HG03045 (cell line): ENCODE data around the gene ZFYVE9.
A peak's percentile ranks its signal among the peaks of the same experiment; 100 is the strongest.
"Not testable (repeated sequence)": the region's sequence is repeated elsewhere in the genome, so short reads cannot be mapped to it uniquely, and the experiment has no call there.

Experiments used
- ATAC-seq: cut with Tn5 transposase; IDR thresholded peaks from one replicate; pipeline ENCODE4 v1.9.1; 2021; ENCODE audit warnings: mild to moderate bottlenecking, moderate library complexity; ENCODE audit not compliant: unreplicated experiment

Gene ZFYVE9, protein sequence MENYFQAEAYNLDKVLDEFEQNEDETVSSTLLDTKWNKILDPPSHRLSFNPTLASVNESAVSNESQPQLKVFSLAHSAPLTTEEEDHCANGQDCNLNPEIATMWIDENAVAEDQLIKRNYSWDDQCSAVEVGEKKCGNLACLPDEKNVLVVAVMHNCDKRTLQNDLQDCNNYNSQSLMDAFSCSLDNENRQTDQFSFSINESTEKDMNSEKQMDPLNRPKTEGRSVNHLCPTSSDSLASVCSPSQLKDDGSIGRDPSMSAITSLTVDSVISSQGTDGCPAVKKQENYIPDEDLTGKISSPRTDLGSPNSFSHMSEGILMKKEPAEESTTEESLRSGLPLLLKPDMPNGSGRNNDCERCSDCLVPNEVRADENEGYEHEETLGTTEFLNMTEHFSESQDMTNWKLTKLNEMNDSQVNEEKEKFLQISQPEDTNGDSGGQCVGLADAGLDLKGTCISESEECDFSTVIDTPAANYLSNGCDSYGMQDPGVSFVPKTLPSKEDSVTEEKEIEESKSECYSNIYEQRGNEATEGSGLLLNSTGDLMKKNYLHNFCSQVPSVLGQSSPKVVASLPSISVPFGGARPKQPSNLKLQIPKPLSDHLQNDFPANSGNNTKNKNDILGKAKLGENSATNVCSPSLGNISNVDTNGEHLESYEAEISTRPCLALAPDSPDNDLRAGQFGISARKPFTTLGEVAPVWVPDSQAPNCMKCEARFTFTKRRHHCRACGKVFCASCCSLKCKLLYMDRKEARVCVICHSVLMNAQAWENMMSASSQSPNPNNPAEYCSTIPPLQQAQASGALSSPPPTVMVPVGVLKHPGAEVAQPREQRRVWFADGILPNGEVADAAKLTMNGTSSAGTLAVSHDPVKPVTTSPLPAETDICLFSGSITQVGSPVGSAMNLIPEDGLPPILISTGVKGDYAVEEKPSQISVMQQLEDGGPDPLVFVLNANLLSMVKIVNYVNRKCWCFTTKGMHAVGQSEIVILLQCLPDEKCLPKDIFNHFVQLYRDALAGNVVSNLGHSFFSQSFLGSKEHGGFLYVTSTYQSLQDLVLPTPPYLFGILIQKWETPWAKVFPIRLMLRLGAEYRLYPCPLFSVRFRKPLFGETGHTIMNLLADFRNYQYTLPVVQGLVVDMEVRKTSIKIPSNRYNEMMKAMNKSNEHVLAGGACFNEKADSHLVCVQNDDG (N-terminal part only)

DNA sequence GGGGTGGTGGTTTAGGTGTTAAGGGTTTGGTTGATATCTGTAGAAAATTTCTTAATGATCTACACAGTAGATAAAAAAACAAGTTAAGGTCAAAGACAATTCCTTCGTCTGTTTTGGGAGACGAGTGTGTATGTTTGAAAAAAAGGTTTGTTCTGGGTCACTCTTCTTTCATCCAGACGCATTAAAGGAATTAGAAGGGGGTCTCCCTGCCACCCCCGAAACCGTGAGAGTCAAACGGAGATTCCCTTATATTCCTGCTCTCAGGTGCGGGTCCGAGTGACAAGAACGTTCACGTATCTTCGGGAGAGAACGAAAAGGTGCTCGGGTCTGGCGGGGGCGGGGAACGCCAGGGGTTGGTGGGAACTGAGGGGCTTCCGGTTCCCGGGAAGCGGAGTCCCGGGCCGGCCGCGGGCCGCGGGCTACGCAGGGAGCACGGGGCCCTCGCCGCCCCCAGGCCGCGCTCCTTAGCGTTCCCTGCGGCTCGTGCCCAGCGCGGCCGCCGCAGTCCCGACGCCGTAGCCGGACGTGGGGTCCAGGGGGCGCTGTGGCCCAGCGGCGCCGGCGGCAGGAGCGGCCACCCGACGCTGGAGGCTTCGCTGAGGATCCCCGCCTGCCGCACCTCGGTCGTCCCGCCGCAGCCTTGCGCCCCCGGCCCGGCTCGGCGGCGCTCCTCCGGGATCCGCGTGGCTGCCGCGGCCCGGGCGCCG, at the start of gene ZFYVE9:
Gene ZFYVE9 (plus strand): TSS at position 577 of the 707 bp plus-strand sequence. CDS start 91,118 bp downstream, outside the sequence.
- ATAC-seq, result peak; percentile 70

DNA sequence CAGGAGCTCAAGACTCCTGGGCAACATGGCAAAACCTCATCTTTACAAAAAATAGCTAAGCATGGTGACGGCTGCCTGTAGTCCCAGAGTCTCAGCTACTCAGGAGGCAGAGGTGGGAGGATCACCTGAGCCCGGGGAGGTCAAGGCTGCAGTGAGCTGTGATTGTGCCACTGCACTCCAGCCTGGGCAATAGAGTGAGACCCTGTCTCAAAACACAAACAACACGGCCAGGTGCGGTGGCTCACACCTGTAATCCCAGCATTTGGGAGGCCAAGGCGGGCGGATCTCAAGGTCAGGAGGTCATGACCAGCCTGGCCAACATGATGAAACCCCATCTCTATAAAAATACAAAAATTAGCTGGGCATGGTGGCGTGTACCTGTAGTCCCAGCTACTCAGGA, 47.6 kb upstream of the ZFYVE9 start:
- not testable (repeated sequence) for ATAC-seq

DNA sequence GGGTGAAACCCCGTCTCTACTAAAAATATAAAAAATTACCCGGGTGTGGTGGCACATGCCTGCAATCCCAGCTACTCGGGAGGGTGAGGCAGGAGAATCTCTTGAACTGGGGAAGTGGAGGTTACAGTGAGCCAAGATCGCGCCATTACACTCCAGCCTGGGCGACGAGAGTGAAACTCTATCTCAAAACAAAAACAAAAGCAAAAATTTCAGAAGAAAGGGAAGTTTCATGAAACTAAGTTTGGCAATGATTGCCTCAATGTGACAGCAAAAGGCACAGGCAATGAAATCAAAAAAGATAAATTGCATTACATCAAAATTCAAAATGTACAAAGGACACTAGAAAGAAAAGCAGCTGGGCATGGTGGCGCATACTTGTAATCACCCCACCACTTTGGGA, 45.7 kb upstream of the ZFYVE9 start:
- ATAC-seq, result no peak

DNA sequence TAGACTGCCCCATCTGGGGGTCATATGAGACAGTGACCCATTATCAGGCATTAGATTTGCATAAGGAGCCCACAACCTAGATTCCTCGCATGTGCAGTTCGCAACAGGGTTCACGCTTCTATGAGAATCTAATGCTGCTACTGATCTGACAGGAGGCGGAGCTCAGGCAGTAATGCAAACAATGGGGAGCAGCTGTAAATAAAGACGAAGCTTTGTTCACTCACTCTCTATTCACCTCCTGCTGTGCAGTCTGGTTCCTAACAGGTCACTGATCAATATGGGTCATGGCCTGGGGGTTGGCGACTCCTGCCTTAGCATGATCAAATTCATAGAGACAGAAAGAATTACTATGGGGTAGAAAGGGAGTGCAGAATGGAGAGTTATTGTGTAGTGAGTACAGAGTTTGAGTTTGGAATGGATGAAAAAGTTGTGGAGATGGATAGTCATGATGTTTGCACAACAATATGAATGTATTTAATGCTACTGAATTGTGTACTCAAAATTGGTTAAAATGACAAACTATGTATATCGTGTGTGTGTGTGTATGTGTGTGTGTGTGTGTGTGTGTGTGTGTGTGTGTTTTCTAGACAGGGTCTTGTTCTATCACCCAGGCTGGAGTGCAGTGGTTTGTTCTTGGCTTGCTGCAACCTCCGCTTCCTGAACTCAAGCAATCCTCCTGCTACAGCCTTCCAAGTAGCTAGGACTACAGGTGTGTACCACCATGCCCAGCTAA, 43.6 kb upstream of the ZFYVE9 start:
- ATAC-seq, result no peak

DNA sequence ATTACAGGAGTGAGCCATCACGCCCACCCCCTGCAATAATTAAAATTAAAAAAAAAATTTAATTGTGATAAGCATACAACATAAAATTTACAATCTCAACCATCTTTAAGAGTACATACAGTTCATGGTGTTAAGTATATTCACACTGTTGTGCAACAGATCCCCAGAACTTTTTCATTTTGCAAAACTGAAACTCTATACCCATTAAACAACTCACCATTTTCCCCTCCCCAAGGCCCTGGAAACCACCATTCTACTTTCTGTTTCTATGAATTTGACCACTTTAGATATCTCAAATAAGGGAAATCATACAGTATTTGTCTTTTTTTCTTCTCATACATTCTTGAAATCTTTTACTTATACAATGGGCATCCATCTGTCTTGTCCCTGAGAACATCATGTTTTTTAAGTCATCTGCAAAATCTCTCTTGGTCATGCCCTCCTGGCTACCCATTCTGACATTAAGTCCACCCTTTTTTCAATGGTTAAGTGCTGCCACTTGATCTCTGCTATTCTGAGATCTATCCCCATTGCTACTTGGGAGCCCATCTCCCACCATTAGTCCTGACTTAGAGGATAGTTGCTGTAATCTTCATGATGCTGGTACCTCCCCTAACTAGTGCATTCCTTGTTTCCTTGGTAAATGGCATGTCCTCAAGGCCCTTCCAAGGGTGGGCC, 39.4 kb upstream of the ZFYVE9 start:
- no peak for ATAC-seq

DNA sequence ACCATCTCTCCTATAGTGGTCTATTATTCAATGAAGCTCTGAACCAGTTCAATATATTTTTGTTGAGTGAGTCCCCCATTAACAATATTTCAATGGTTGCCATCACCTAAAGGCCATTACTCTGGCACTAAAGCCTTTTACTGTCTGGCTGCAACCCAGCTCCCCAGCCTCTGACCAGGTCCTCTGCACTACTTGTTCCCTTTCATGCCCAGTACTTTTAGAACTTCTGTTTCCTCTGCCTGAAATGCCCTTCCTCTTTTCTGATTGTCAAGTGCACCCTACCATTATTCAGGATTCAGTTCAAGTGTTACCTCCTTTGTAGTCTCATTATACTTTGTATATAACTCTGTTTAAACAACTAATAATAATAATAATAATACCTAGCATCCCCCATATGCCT, 30.4 kb upstream of the ZFYVE9 start:
- ATAC-seq, result no peak

DNA sequence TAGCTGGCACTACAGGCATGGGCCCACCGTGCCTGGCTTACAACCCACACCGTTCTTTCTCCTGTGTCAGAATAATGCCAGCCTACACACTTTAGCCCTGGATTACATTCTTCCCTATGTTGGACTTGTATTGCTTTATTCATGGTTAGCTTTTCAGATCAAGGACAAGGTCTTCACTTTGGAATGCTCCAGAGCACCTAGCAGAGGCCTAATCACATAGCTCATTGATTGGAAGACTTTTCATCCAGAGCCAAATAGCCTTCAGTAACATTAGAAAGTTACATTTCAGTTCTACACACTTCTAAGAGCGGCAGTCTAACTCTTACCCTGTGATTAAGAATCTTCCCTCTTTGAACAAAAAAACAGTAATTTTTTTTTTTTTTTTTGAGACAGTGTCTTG, 29.4 kb upstream of the ZFYVE9 start:
- no peak for ATAC-seq

DNA sequence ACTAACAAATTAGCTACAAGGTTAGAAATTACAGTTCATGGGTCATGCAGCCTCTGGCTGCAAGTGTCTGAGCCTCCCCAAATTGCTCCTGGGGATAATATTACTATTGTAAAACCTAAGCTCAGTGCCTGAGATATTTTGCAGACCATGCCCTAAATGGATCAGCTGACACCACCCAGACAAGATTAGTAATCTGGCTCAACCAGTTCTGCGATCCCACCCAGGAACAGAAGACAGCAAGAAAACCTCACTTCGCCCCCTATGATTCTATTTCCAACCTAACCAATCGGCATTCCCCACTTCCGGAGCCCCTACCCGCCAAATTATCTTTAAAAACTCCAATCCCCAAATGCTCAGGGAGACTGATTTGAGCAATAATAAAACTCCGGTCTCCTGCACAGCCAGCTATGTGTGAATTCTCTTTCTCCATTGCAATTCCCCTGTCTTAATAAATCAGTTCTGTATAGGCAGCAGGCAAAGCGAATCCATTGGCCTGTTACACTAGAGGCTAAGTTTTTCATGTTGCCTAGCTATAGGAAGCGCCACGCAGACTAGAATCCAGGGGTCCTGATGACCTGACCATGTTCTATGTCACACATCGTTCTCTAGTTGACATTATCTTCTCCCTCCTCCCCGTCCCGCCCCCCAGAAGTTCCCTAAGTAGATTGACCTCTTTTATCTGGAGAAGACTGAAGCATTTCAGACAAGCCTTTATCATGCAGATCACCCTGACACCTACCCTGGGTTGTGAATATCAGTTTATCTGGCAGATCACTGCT, 22.4 kb upstream of the ZFYVE9 start:
- no peak for ATAC-seq

DNA sequence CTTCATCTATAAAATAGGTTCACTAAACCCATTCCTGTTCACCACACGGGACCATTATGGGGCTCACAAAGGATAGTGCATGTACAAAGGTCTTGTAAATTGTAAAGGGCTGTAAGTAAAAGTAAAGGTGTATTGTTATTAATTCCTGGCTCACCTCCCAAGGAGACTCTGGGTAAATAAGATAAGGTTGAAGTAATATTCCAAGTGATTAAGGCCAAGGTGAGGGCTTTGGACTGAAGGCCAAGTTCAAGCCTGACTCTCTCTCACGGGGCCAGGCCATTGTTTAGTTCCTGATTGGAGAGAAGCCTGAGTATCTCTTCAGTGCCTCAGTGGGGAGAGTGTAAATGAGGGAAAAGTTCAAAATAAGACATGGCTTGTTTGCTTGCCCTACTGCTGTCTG, 19.5 kb upstream of the ZFYVE9 start:
- no peak for ATAC-seq

DNA sequence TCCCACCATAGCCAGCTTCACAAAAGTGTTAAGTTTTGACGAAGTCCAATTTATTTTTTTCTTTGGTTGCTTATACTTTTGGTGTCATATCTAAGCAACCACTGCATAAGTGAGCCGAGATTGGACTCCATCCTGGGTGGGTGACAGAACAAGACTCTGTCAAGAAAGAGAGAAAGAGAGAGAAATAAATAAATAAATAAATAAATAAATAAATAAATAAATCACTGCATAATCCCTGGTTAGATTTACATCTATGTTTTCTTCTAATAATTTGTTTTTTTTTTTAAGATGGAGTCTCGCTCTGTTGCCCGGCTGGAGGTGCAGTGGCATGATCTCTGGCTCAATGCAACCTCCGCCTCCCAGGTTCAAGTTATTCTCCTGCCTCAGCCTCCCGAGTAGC, 18.3 kb upstream of the ZFYVE9 start:
- ATAC-seq, result no peak

DNA sequence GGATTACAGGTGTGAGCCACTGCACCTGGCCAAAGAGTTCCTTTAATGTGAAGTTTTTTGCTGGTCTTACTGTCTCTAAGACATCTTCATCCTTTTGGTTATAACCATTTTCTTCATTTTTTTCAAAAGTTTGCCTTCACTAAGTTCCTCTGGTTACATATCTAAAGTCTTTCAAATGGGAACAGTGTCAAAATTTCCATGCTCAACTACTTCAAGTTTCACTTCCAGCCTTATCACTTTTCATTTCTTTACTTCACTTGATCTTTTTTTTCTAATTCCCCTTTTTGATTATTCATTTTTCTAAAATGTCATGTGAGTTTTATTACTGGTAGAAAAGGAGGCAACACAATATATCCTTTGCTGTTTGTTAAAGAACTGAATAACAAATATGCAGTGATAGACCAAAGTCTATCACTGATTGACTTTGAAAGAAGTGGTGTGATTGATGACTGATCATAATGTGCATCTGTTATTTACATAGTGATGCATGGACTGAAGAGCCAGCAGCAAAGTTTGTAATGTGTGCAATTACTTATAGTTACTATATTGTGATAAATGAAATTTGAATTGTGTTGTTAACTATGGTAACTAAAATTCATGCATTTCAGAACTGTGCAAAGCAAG, 16.0 kb upstream of the ZFYVE9 start:
- no peak for ATAC-seq

DNA sequence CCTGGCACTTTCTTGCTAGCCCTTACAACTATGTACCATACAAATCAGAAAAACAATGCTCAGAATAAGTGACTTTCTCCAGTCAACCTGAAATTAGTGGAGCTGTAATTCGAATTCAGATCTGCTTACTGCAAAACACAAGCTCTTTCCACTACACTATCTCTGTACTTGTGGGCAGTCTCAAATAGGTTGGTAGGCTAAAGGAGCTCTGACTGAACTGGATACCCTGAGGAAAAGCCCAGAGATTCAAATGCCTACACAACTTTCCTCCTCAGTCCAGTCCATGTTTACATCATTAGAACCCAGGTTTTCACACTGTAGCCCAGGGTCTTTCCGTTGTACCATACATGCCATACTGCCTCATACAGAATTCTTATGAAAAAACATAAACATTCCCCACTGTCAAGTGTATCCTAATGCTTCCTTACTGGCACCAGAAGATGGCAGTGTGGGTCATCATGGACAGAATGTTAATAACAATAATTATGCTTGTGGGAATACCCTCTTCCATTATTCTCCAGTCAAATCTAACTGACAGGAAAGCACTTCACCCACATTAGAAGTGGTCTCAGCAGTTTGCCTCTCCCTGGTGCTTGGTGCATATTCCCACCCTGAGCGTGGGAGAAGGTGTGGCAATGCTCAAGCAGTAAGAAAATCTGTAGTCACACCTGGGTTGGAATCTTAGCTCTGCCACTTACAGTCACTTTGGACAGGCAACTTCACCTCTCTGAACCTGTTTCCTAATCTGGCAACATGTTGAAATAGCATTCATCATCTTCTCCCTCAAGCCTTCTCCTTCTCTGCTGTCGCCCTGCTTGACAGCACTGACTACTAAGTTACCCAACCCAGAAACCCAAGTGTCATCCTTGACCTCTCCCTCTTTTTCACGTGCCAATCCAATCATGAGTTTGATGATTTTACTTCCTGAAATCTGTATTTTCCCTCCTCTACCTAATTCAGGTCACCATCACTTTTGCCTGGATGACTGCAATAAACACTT, 14.4 kb upstream of the ZFYVE9 start:
- ATAC-seq, result no peak

DNA sequence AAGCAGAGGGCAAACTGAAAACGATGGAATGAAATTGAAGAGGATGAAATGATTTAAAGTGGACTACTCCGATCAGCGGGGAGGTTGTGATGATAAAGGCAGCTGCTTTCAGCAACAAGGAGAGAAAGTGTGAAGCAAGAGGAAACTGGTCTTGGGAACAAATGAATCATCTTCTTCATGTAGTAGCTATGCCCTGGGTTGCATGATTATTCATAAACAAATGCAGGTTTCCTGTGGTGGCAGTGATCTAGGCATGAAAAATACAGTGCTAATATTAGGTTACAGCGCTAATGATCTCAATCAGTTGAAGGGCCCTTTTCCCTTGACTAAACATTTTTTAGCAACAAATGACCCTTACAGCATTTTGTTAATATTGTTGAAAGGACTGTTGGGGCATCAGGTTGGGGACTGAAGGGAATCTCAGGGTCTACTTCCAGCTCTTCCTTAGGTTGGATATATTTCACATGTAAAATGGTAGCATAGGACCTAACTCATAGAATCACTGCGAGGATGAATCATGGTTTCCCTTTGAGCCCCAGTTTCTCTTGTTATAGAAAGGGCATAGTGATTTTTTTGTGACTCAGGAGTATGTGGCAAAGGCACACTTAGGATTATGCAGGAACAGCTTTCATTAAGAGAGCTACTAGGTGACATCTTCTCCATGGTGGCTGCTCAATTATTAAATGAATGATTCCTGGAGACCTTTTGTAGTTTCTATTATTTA, 1.9 kb upstream of the ZFYVE9 start:
- ATAC-seq, result no peak

DNA sequence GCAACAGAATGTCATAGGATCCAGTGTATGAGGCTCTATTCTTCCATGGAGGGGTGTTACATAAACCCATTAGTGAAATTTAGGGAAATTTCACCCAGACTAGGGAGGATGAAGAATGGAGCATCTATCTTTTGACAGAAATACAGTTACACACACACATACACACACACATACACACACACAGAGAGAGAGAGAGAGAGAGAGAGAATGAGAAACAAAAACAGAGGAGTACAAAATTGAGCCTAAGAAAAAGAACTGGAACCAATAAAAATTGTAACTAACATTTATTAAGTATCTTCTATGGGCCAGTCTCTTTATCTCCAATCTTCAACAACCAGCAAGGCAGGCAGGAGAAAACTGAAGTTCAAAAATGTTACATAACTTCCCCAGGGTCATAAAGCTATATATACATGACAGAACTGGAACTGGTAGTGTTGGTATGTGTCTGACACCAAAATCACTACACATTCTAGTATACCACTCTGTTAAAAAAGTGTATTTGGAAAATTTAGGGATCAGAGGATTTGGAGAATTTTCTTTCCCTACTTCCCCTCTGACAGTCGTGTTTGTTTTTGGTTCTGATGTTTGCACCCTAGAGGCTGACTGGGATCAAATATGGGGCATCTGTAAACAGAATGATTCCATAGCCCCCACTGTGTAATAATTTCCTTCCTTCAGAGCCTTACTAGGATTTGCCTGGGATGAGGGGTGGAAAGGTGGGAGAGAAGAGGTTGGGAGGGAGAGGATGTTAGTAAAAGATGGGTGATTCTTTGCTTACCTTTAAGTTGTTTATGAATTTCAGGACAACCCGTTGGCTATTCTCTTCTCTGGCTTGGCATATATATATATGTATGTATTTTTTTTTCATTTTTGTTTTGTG, 1.0 kb upstream of the ZFYVE9 start:
- ATAC-seq, result no peak
